Activated naive CD4-positive, alpha-beta T cell treated with anti-CD3 and anti-CD28 coated beads, Interleukin-2, amount 10 ng/mL, durations not matched to agents 7 days and 5 days (primary cell): ENCODE data around the gene TRIOBP.

Experiments used
- CTCF ChIA-PET: fragments of 350-600 bp; sonication (Branson Sonifier 250); formaldehyde crosslinking; loops from one replicate; lab custom pipeline; 2021; ENCODE audit warnings: antibody characterized with exemption; lab: Charles Lee
- DNase-seq: peaks from one replicate; pipeline ENCODE4 v3.0.0-alpha.2; 2020
- H3K27ac Mint-ChIP-seq: one replicate; pipeline ENCODE4 v1.8.0; 2021; ENCODE audit warnings: mild to moderate bottlenecking, moderate library complexity, mixed read lengths
- H3K27me3 Mint-ChIP-seq: one replicate; pipeline ENCODE4 v1.8.0; 2021; ENCODE audit warnings: mild to moderate bottlenecking, mixed read lengths
- H3K36me3 Mint-ChIP-seq: one replicate; pipeline ENCODE4 v1.8.0; 2021; ENCODE audit warnings: mixed read lengths
- H3K4me1 Mint-ChIP-seq: one replicate; pipeline ENCODE4 v1.8.0; 2021; ENCODE audit warnings: mixed read lengths
- H3K4me3 Mint-ChIP-seq: one replicate; pipeline ENCODE4 v1.8.0; 2021; ENCODE audit warnings: mild to moderate bottlenecking, moderate library complexity, mixed read lengths
- H3K9me3 Mint-ChIP-seq: one replicate; pipeline ENCODE4 v1.8.0; 2021; ENCODE audit warnings: mixed read lengths

TRIOBP gene

GRCh38 chr22:37739035-37739434 is 42.2 kb downstream of the TRIOBP start:
- H3K4me3 Mint-ChIP-seq = no peak overlapping the region
- DNase-seq = no peak
- no peaks in the 10 kb centered on the region for H3K9me3 Mint-ChIP-seq
- CTCF ChIA-PET = no interaction called here
- peaks cover 5% of the 10 kb centered on the region for H3K4me1 Mint-ChIP-seq
- H3K27ac Mint-ChIP-seq = no peak overlapping the region
- peaks cover 4% of the 10 kb centered on the region for H3K36me3 Mint-ChIP-seq
- peaks cover 9% of the 10 kb centered on the region for H3K27me3 Mint-ChIP-seq

GRCh38 chr22:37739611-37740049 is 42.8 kb downstream of the TRIOBP start:
- no peak for DNase-seq
- H3K27me3 Mint-ChIP-seq = peaks cover 9% of the 10 kb centered on the region
- CTCF ChIA-PET = no interaction called here
- H3K4me3 Mint-ChIP-seq = no peak overlapping the region
- peaks cover 10% of the 10 kb centered on the region for H3K4me1 Mint-ChIP-seq
- H3K27ac Mint-ChIP-seq = no peak overlapping the region
- peaks cover 8% of the 10 kb centered on the region for H3K36me3 Mint-ChIP-seq
- no peaks in the 10 kb centered on the region for H3K9me3 Mint-ChIP-seq

GRCh38 chr22:37740455-37741311 is 43.8 kb downstream of the TRIOBP start:
- CTCF ChIA-PET = no interaction called here

GRCh38 chr22:37741312-37741795 is 44.5 kb downstream of the TRIOBP start:
- CTCF ChIA-PET = no interaction called here
- no peak overlapping the region for H3K4me3 Mint-ChIP-seq
- DNase-seq = no peak

More at GRCh38 chr22:37740455-37741311, 43.8 kb downstream of the TRIOBP start:
- Mint-ChIP-seq H3K36me3 (peaks cover 15% of the 10 kb centered on the region), H3K4me1 (peaks cover 19% of the 10 kb centered on the region), H3K4me3 (no peak overlapping the region), H3K9me3 (no peaks in the 10 kb centered on the region), H3K27me3 (peaks cover 9% of the 10 kb centered on the region), H3K27ac (no peak overlapping the region)
- DNase-seq = no peak

GRCh38 chr22:37742376-37743171 is 45.7 kb downstream of the TRIOBP start:
- Mint-ChIP-seq H3K27me3 (peaks cover 4% of the 10 kb centered on the region), H3K27ac (no peak overlapping the region), H3K9me3 (no peaks in the 10 kb centered on the region), H3K4me1 (peaks cover 26% of the 10 kb centered on the region), H3K36me3 (peaks cover 16% of the 10 kb centered on the region), H3K4me3 (no peak overlapping the region)
- no peak for DNase-seq
- CTCF ChIA-PET = no interaction called here

More at GRCh38 chr22:37741312-37741795, 44.5 kb downstream of the TRIOBP start:
- peaks cover 9% of the 10 kb centered on the region for H3K27me3 Mint-ChIP-seq
- no peak overlapping the region for H3K27ac Mint-ChIP-seq
- peaks cover 15% of the 10 kb centered on the region for H3K36me3 Mint-ChIP-seq
- H3K9me3 Mint-ChIP-seq = no peaks in the 10 kb centered on the region
- H3K4me1 Mint-ChIP-seq = peaks cover 19% of the 10 kb centered on the region

- Mint-ChIP-seq H3K27ac (no peak overlapping the region), H3K4me1 (peaks cover 43% of the 10 kb centered on the region), H3K9me3 (no peaks in the 10 kb centered on the region), H3K27me3 (no peaks in the 10 kb centered on the region), H3K36me3 (peaks cover 16% of the 10 kb centered on the region), H3K4me3 (peak overlapping the region; percentile 94)
- DNase-seq = no peak
- CTCF ChIA-PET = no interaction called here
Measured at GRCh38 chr22:37744589-37744988, 47.7 kb downstream of the TRIOBP start.

- peak overlapping the region; percentile 94 for H3K4me3 Mint-ChIP-seq
- H3K27me3 Mint-ChIP-seq = no peaks in the 10 kb centered on the region
- peaks cover 43% of the 10 kb centered on the region for H3K4me1 Mint-ChIP-seq
- H3K9me3 Mint-ChIP-seq = no peaks in the 10 kb centered on the region
- peak; percentile 92 for DNase-seq
- H3K36me3 Mint-ChIP-seq = peaks cover 16% of the 10 kb centered on the region
- peak overlapping the region; percentile 89 for H3K27ac Mint-ChIP-seq
- CTCF ChIA-PET = no interaction called here
Measured at GRCh38 chr22:37745548-37746365, 48.9 kb downstream of the TRIOBP start.

GRCh38 chr22:37746366-37747079 is 49.7 kb downstream of the TRIOBP start:
- peak overlapping the region; percentile 84 for H3K27ac Mint-ChIP-seq
- no peaks in the 10 kb centered on the region for H3K9me3 Mint-ChIP-seq

GRCh38 chr22:37747080-37747714 is 50.3 kb downstream of the TRIOBP start:
- Mint-ChIP-seq H3K9me3 (no peaks in the 10 kb centered on the region), H3K27me3 (no peaks in the 10 kb centered on the region), H3K4me3 (peak overlapping the region; percentile 94), H3K27ac (peak overlapping the region; percentile 84), H3K36me3 (peaks cover 16% of the 10 kb centered on the region), H3K4me1 (peaks cover 43% of the 10 kb centered on the region)
- CTCF ChIA-PET = no interaction called here
- DNase-seq = peak; percentile 36

More at GRCh38 chr22:37746366-37747079, 49.7 kb downstream of the TRIOBP start:
- H3K36me3 Mint-ChIP-seq = peaks cover 16% of the 10 kb centered on the region
- DNase-seq = no peak
- peaks cover 43% of the 10 kb centered on the region for H3K4me1 Mint-ChIP-seq
- H3K27me3 Mint-ChIP-seq = no peaks in the 10 kb centered on the region
- CTCF ChIA-PET = no interaction called here
- peak overlapping the region; percentile 94 for H3K4me3 Mint-ChIP-seq

- H3K27me3 Mint-ChIP-seq = no peaks in the 10 kb centered on the region
- H3K36me3 Mint-ChIP-seq = peaks cover 16% of the 10 kb centered on the region
- peak overlapping the region; percentile 94 for H3K4me3 Mint-ChIP-seq
- H3K27ac Mint-ChIP-seq = peak overlapping the region; percentile 47
- no peak for DNase-seq
- CTCF ChIA-PET = interaction anchor here (1.1 kb wide), 1 partner anchor 9 kb away, joined by 4 read pairs; no protein-coding TSS in a partner anchor
- H3K4me1 Mint-ChIP-seq = peaks cover 41% of the 10 kb centered on the region
- no peaks in the 10 kb centered on the region for H3K9me3 Mint-ChIP-seq
Measured at GRCh38 chr22:37747715-37748100, 50.9 kb downstream of the TRIOBP start.

- H3K27ac Mint-ChIP-seq = no peak overlapping the region
- no peak overlapping the region for H3K4me3 Mint-ChIP-seq
- H3K4me1 Mint-ChIP-seq = peaks cover 38% of the 10 kb centered on the region
- CTCF ChIA-PET = interaction anchor here (1.1 kb wide), 1 partner anchor 8 kb away, joined by 4 read pairs; no protein-coding TSS in a partner anchor
- no peak for DNase-seq
- peaks cover 12% of the 10 kb centered on the region for H3K36me3 Mint-ChIP-seq
- H3K9me3 Mint-ChIP-seq = no peaks in the 10 kb centered on the region
- H3K27me3 Mint-ChIP-seq = no peaks in the 10 kb centered on the region
Measured at GRCh38 chr22:37748659-37749058, 51.8 kb downstream of the TRIOBP start.

GRCh38 chr22:37749226-37749625 is 52.4 kb downstream of the TRIOBP start:
- Mint-ChIP-seq H3K27me3 (no peaks in the 10 kb centered on the region), H3K4me1 (peaks cover 37% of the 10 kb centered on the region), H3K36me3 (peaks cover 11% of the 10 kb centered on the region), H3K4me3 (no peak overlapping the region), H3K9me3 (no peaks in the 10 kb centered on the region), H3K27ac (no peak overlapping the region)
- no peak for DNase-seq
- CTCF ChIA-PET = no interaction called here
